Measurements from ENCODE around the gene HES4.
A peak's percentile ranks its signal among the peaks of the same experiment; 100 is the strongest.
"Not testable (repeated sequence)": the region's sequence is repeated elsewhere in the genome, so short reads cannot be mapped to it uniquely, and the experiment has no call there.

Gene HES4

GRCh38 chr1:978835-979743, 20.8 kb downstream of the HES4 start:
- no peak for DNase-seq (ENCODE audit: low spot score)

GRCh38 chr1:978069-978834, 21.6 kb downstream of the HES4 start:
- no peak for DNase-seq (ENCODE audit: low spot score)

GRCh38 chr1:976791-977190, 23.1 kb downstream of the HES4 start:
- not testable (repeated sequence) for DNase-seq (ENCODE audit: low spot score)

GRCh38 chr1:975896-976683, 23.8 kb downstream of the HES4 start:
- DNase-seq (ENCODE audit: low spot score) = peak; percentile 79

- DNase-seq (ENCODE audit: low spot score) = no peak
Measured at GRCh38 chr1:975365-975764, 24.5 kb downstream of the HES4 start.

- no peak for DNase-seq (ENCODE audit: low spot score)
Measured at GRCh38 chr1:974687-975328, 25.1 kb downstream of the HES4 start.

GRCh38 chr1:974293-974640, 25.6 kb downstream of the HES4 start:
- no peak for DNase-seq (ENCODE audit: low spot score)

GRCh38 chr1:973459-974292, 26.2 kb downstream of the HES4 start:
- DNase-seq (ENCODE audit: low spot score) = no peak

GRCh38 chr1:972726-973458, 27.0 kb downstream of the HES4 start:
- DNase-seq (ENCODE audit: low spot score) = no peak

GRCh38 chr1:971751-972506, 28.0 kb downstream of the HES4 start:
- DNase-seq (ENCODE audit: low spot score) = no peak

- no peak for DNase-seq (ENCODE audit: low spot score)
Measured at GRCh38 chr1:970973-971730, 28.7 kb downstream of the HES4 start.

- no peak for DNase-seq (ENCODE audit: low spot score)
Measured at GRCh38 chr1:970242-970972, 29.5 kb downstream of the HES4 start.

GRCh38 chr1:969260-969855, 30.5 kb downstream of the HES4 start:
- DNase-seq (ENCODE audit: low spot score) = no peak

- DNase-seq (ENCODE audit: low spot score) = peak; percentile 50
Measured at GRCh38 chr1:967466-968343, 32.2 kb downstream of the HES4 start.

GRCh38 chr1:966704-967300, 33.1 kb downstream of the HES4 start:
- DNase-seq (ENCODE audit: low spot score) = peak; percentile 88

GRCh38 chr1:966135-966703, 33.7 kb downstream of the HES4 start, which contains the start of gene PLEKHN1:
PLEKHN1 (plus strand) TSS chr1:966482; CDS start chr1:966532, 50 bp downstream.
- DNase-seq (ENCODE audit: low spot score) = peak; percentile 89

All from kidney tubule cell (primary cell).